DMS53 treated with DMSO at 0.1 percent for 48 hours (cell line): Measurements from ENCODE around the gene GRID2.
"Not testable (repeated sequence)": the region's sequence is repeated elsewhere in the genome, so short reads cannot be mapped to it uniquely, and the experiment has no call there.

Experiments used
- DNase-seq: peaks from one replicate; lab custom pipeline; 2025; ENCODE audit not compliant: unreplicated experiment; lab: John Stamatoyannopoulos, UW

Gene GRID2

GRCh38 chr4:92303621-92304027 is at the start of gene GRID2:
Gene GRID2 (plus strand): TSS chr4:92303966.
- no peak for DNase-seq

- no peak for DNase-seq
These were observed 49.6 kb upstream of the GRID2 start for GRCh38 chr4:92253986-92254671.

GRCh38 chr4:92254767-92255442 is 48.9 kb upstream of the GRID2 start:
- DNase-seq = no peak

- DNase-seq = no peak
These were observed 47.9 kb upstream of the GRID2 start for GRCh38 chr4:92255920-92256244.

- no peak for DNase-seq
These were observed 45.6 kb upstream of the GRID2 start for GRCh38 chr4:92257931-92258857.

GRCh38 chr4:92261256-92261655 is 42.5 kb upstream of the GRID2 start:
- no peak for DNase-seq

GRCh38 chr4:92262371-92262770 is 41.4 kb upstream of the GRID2 start:
- DNase-seq = no peak

- DNase-seq = no peak
These were observed 40.8 kb upstream of the GRID2 start for GRCh38 chr4:92263010-92263409.

- DNase-seq = no peak
These were observed 40.2 kb upstream of the GRID2 start for GRCh38 chr4:92263575-92263974.

- DNase-seq = no peak
These were observed 39.6 kb upstream of the GRID2 start for GRCh38 chr4:92264163-92264562.

- no peak for DNase-seq
These were observed 38.7 kb upstream of the GRID2 start for GRCh38 chr4:92265021-92265420.

GRCh38 chr4:92265798-92266197 is 38.0 kb upstream of the GRID2 start:
- DNase-seq = no peak

- no peak for DNase-seq
These were observed 37.2 kb upstream of the GRID2 start for GRCh38 chr4:92266521-92266920.

- DNase-seq = no peak
These were observed 35.1 kb upstream of the GRID2 start for GRCh38 chr4:92268642-92269041.

- DNase-seq = no peak
These were observed 32.9 kb upstream of the GRID2 start for GRCh38 chr4:92270908-92271307.

GRCh38 chr4:92271551-92271950 is 32.2 kb upstream of the GRID2 start:
- not testable (repeated sequence) for DNase-seq

GRCh38 chr4:92277057-92277881 is 26.5 kb upstream of the GRID2 start:
- not testable (repeated sequence) for DNase-seq

GRCh38 chr4:92279296-92279695 is 24.5 kb upstream of the GRID2 start:
- no peak for DNase-seq

GRCh38 chr4:92299152-92299551 is 4.6 kb upstream of the GRID2 start:
- DNase-seq = no peak

- no peak for DNase-seq
These were observed 355 bp downstream of the GRID2 start for GRCh38 chr4:92304121-92304520.

GRCh38 chr4:92304606-92305005 is 840 bp downstream of the GRID2 start:
- DNase-seq = no peak
